Inflammatory macrophage treated with lipopolysaccharide for 1 hour (primary cell): ENCODE measurements around the gene ABCF2.

ENCODE experiments used
- DNase-seq, 2 donors: peaks; one replicate each; pipeline ENCODE4 v3.0.0-alpha.2; 2020 to 2022

Gene ABCF2

DNA sequence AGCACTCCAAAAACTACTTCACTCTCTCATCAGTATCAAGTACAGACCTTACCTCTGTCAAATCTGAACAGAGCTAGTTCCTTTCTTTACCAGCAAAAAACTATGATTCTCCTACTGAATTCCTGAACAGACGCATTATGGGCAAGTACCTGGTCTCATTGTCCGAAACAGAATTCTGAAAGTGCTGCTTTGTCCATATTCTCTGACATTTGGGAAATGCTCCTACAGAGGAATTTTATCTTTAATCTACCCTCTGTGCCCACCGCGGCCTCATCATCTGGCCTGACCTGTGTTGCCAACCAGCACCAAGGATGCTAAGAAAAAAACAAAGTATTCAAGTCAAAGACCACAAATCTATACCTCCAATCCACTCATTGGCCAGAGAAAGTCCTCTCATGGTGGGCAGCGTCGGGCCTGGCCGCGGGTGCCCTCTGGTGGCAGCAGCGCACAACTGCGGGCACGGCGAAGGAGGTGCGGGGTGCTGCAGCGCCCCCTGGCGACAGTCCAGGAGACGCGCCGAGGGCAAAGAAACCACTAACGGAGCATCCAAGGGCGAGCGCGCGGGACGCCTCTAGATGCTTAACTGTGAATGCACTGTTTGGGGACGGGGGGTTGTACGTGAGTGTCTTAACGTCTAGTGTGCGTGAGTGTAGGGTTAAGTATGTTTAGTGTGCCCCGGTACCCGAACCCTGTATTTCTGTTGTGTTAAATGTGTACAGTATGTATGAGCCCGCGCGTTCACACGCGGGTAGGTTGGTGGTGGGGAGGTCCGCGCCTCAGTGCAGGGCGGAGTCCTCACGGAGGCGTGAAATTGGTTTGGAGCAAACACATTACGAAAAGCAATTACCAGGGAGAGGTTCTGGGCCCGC lies 54.5 kb downstream of the ABCF2 start:
- peak; percentile 46 to 88 for DNase-seq

GRCh38 chr7:151168787-151169162 lies 58.2 kb downstream of the ABCF2 start:
- DNase-seq, result no peak

GRCh38 chr7:151168003-151168786 lies 58.8 kb downstream of the ABCF2 start:
- peak; percentile 33 to 72 for DNase-seq

DNA sequence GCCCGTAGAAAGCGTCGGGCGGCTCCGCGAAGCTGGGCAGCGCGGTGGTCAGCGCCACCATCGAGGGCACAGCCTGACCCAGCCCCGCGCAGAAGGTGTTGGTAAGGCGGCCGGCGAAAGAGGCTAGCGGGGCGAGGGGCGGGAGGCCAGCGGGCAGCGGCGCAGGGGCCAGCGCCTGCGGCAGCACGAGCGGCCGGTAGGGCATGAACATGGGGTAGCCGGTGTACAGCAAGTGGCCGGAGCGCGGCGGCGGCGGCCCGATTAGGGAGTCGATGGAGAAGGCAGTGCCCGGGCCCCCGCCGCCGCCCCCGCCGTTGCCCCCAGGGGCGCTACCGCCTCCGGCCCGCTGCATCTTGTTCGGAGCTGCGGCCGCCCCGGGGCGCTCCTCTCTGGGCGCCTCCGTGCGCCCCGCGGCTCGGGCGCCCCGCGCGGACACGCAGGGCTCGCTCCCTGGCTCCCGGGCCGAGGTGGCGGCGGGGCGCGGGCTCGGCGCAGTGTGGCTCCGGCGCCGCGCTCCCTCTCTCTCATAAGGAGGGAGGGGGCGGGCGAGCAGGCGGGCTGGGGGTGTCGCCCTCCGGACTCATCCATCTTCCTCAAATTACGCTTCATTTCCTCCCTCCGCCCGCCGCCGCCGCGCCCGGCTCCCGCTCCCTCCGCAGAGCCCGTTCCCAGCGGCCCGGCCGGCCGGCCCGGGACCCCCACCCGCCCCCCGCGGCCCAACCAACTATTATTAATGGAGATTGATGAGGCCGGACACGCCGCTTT lies 59.6 kb downstream of the ABCF2 start, which contains the start of gene GBX1:
Gene GBX1 (minus strand): TSS at position 498 of the 765 bp plus-strand sequence. CDS start 146 bp downstream, at position 352.
- peak in 1 of 2 donors; percentile 10 for DNase-seq

GRCh38 chr7:151166629-151167196 lies 60.3 kb downstream of the ABCF2 start:
- DNase-seq, result no peak
